Measurements from ENCODE around the gene WDR75.

DNA sequence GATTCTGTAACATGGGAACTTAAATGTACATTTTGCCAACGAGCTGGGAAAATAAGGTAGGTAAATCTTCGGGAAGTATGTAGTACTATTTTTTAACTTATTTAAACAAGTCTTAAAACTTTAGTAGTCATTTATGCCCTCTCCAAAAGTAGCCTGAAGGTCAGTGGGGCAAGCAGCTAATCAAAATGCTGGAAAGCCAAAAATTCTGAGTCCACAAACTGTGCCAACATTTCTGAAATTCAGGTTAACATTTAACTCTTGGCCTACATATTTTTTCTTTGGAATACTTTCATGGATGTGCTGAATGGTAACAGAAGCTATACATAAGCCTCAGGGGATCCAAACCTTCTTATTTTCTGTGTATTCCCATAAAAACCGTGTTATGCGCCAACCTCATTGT lies 26.3 kb downstream of the WDR75 start:
- TF ChIP-seq, protein P1, sequence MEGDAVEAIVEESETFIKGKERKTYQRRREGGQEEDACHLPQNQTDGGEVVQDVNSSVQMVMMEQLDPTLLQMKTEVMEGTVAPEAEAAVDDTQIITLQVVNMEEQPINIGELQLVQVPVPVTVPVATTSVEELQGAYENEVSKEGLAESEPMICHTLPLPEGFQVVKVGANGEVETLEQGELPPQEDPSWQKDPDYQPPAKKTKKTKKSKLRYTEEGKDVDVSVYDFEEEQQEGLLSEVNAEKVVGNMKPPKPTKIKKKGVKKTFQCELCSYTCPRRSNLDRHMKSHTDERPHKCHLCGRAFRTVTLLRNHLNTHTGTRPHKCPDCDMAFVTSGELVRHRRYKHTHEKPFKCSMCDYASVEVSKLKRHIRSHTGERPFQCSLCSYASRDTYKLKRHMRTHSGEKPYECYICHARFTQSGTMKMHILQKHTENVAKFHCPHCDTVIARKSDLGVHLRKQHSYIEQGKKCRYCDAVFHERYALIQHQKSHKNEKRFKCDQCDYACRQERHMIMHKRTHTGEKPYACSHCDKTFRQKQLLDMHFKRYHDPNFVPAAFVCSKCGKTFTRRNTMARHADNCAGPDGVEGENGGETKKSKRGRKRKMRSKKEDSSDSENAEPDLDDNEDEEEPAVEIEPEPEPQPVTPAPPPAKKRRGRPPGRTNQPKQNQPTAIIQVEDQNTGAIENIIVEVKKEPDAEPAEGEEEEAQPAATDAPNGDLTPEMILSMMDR (IDR thresholded peaks at IDR 0.05; ENCODE audit: borderline replicate concordance, extremely low read depth, low read length, poor library complexity, severe bottlenecking): no peak
- TF ChIP-seq EZH2 (IDR thresholded peaks at IDR 0.05; ENCODE audit: borderline replicate concordance, low read depth, low read length, severe bottlenecking): no peak
